Cardiac muscle cell (in vitro differentiated cells and primary cell): ENCODE measurements around the gene C5orf15. TPM values are rescaled to one million over a fixed set of nuclear protein-coding genes. Genes with fewer than 3 reads are reported as not detected.
"Not testable (repeated sequence)": the region's sequence is repeated elsewhere in the genome, so short reads cannot be mapped to it uniquely, and the experiment has no call there.

Experiments
- DNase-seq, 2 donors: peaks; one replicate each; pipeline versions ENCODE4 v3.0.0 to v3.0.0-alpha.2; 2010 to 2017; ENCODE audit warnings: low read depth in 1 of 2, low spot score in 1 of 2
- H3K27ac ChIP-seq: fragments of 200-600 bp; sonication (generic); 2 replicates; pipeline ENCODE4 v1.5.1; 2016
- H3K27me3 ChIP-seq: fragments of 200-600 bp; sonication (generic); 2 replicates; pipeline ENCODE4 v1.6.0; 2016; ENCODE audit warnings: control low read depth
- H3K36me3 ChIP-seq: fragments of 200-600 bp; sonication (generic); 2 replicates; pipeline ENCODE4 v1.5.1; 2016; ENCODE audit warnings: control low read depth
- H3K4me1 ChIP-seq: fragments of 200-600 bp; sonication (generic); 2 replicates; pipeline ENCODE4 v1.8.1; 2017; ENCODE audit warnings: low read depth, mild to moderate bottlenecking, mixed run types
- H3K4me3 ChIP-seq: fragments of 200-600 bp; sonication (generic); 2 replicates; pipeline ENCODE4 v1.5.1; 2016; ENCODE audit warnings: mild to moderate bottlenecking
- H3K9me3 ChIP-seq: fragments of 200-600 bp; sonication (generic); 2 replicates; pipeline ENCODE4 v1.5.1; 2017; ENCODE audit warnings: low read depth, mild to moderate bottlenecking, control low read depth
- CTCF ChIP-seq: IDR thresholded peaks from 2 replicates; pipeline ENCODE4 v1.5.1; 2012; ENCODE audit warnings: low read depth, mild to moderate bottlenecking, low read length
- polyA plus RNA-seq: library from polyadenylated mRNA; unstranded; fragments of >200 nt; fragmentation: Nextera tagmentation; extraction: Ambion mirVana; gene quantifications from 2 replicates; pipeline ENCODE4 v1.2.1, GENCODE V29; 2016
- total RNA-seq: library from RNA; depleted of rRNA; stranded (reverse); fragments of >200 nt; gene quantifications from 2 replicates; pipeline ENCODE4 v1.2.3, GENCODE V29; 2016

C5orf15 gene
- total and polyA plus RNA-seq, 2 experiments from 2014 or later, result 58.5 to 87.8 TPM

GRCh38 chr5:133938929-133939328, 29.5 kb downstream of the C5orf15 start:
- H3K9me3 ChIP-seq, result no peaks in the 10 kb centered on the region
- no peak overlapping the region for H3K27ac ChIP-seq
- H3K4me1 ChIP-seq, result no peaks in the 10 kb centered on the region
- H3K27me3 ChIP-seq, result no peaks in the 10 kb centered on the region
- H3K36me3 ChIP-seq, result no peaks in the 10 kb centered on the region
- H3K4me3 ChIP-seq, result no peak overlapping the region
- TF ChIP-seq CTCF, result no peak
- no peak for DNase-seq

GRCh38 chr5:133938039-133938821, 30.2 kb downstream of the C5orf15 start:
- Histone ChIP-seq H3K4me1 (no peaks in the 10 kb centered on the region), H3K4me3 (no peak overlapping the region), H3K9me3 (no peaks in the 10 kb centered on the region), H3K36me3 (no peaks in the 10 kb centered on the region), H3K27me3 (no peaks in the 10 kb centered on the region), H3K27ac (no peak overlapping the region)
- peak in 1 of 2 donors; percentile 57 for DNase-seq
- no peak for TF ChIP-seq CTCF

- H3K27ac ChIP-seq, H3K36me3 ChIP-seq, H3K9me3 ChIP-seq, H3K4me1 ChIP-seq, DNase-seq, H3K27me3 ChIP-seq, H3K4me3 ChIP-seq: not testable (repeated sequence)
Measured at GRCh38 chr5:133937628-133938027, 30.8 kb downstream of the C5orf15 start.

GRCh38 chr5:133936651-133937015, 31.8 kb downstream of the C5orf15 start:
- no peak for TF ChIP-seq CTCF
- no peak overlapping the region for H3K4me3 ChIP-seq
- DNase-seq, result no peak
- H3K27ac ChIP-seq, result no peak overlapping the region
- H3K4me1 ChIP-seq, result no peaks in the 10 kb centered on the region
- no peaks in the 10 kb centered on the region for H3K36me3 ChIP-seq
- no peaks in the 10 kb centered on the region for H3K27me3 ChIP-seq
- no peaks in the 10 kb centered on the region for H3K9me3 ChIP-seq

- not testable (repeated sequence) for H3K9me3 ChIP-seq, H3K4me3 ChIP-seq, H3K27me3 ChIP-seq, H3K36me3 ChIP-seq, DNase-seq, H3K4me1 ChIP-seq, H3K27ac ChIP-seq
Measured at GRCh38 chr5:133935991-133936650, 32.3 kb downstream of the C5orf15 start.

GRCh38 chr5:133935667-133935940, 32.8 kb downstream of the C5orf15 start:
- Histone ChIP-seq H3K4me1 (no peaks in the 10 kb centered on the region), H3K27me3 (no peaks in the 10 kb centered on the region), H3K27ac (no peak overlapping the region), H3K4me3 (no peak overlapping the region), H3K36me3 (no peaks in the 10 kb centered on the region), H3K9me3 (no peaks in the 10 kb centered on the region)
- DNase-seq, result no peak
- TF ChIP-seq CTCF, result no peak
